ENCODE results near the gene CHTOP. TPM values are rescaled to one million over a fixed set of nuclear protein-coding genes. Genes with fewer than 3 reads are reported as not detected.

The CHTOP gene
- total and polyA plus RNA-seq, 3 donors from 2014 or later: 86.1 to 101 (median 87.8) TPM

- TF ChIP-seq POLR2A (IDR thresholded peaks at IDR 0.05): no peak
- TF ChIP-seq CTCF (IDR thresholded peaks at IDR 0.05): no peak
- 61 to 74% methylated on average over 12 of the region's 12 CpGs for WGBS, 2 donors
- Histone ChIP-seq H3K4me1 (peaks cover under 1% of the 10 kb centered on the region), H3K4me3 (no peak overlapping the region), H3K27ac (no peak overlapping the region), H3K36me3 (ENCODE audit: low read depth, missing control alignments) (no peaks in the 10 kb centered on the region), H3K27me3 (no peaks in the 10 kb centered on the region), H3K9me3 (no peaks in the 10 kb centered on the region)
- no peak for DNase-seq
- intact Hi-C loops (cut with DNase I; ENCODE audit: low total_unique reads): loop anchor here (5.0 kb wide), 1 partner anchor 62 kb away; no protein-coding TSS in a partner anchor
These were observed 51.0 kb downstream of the CHTOP start for GRCh38 chr1:153684892-153685291.

GRCh38 chr1:153685544-153686340, 51.9 kb downstream of the CHTOP start:
- no peak overlapping the region for H3K4me3 ChIP-seq
- no peaks in the 10 kb centered on the region for H3K9me3 ChIP-seq
- H3K36me3 ChIP-seq (ENCODE audit: low read depth, missing control alignments): no peaks in the 10 kb centered on the region
- intact Hi-C loops (cut with DNase I; ENCODE audit: low total_unique reads): no loop called here
- TF ChIP-seq CTCF (IDR thresholded peaks at IDR 0.05) (no peak), POLR2A (IDR thresholded peaks at IDR 0.05) (no peak)
- 87 to 88% methylated on average over 11 of the region's 11 CpGs for WGBS, 2 donors
- no peak overlapping the region for H3K27ac ChIP-seq
- no peaks in the 10 kb centered on the region for H3K4me1 ChIP-seq
- DNase-seq: no peak
- no peaks in the 10 kb centered on the region for H3K27me3 ChIP-seq

- WGBS, 2 donors: 91 to 93% methylated on average over 11 to 16 of the region's 16 CpGs
- H3K36me3 ChIP-seq (ENCODE audit: low read depth, missing control alignments): no peaks in the 10 kb centered on the region
- no peaks in the 10 kb centered on the region for H3K4me1 ChIP-seq
- H3K4me3 ChIP-seq: no peak overlapping the region
- H3K9me3 ChIP-seq: no peaks in the 10 kb centered on the region
- intact Hi-C loops (cut with DNase I; ENCODE audit: low total_unique reads): no loop called here
- H3K27me3 ChIP-seq: no peaks in the 10 kb centered on the region
- no peak for DNase-seq
- no peak overlapping the region for H3K27ac ChIP-seq
- TF ChIP-seq POLR2A (IDR thresholded peaks at IDR 0.05) (no peak), CTCF (IDR thresholded peaks at IDR 0.05) (no peak)
These were observed 53.7 kb downstream of the CHTOP start for GRCh38 chr1:153687346-153688125.

- no peaks in the 10 kb centered on the region for H3K36me3 ChIP-seq (ENCODE audit: low read depth, missing control alignments)
- H3K9me3 ChIP-seq: no peaks in the 10 kb centered on the region
- H3K4me3 ChIP-seq: no peak overlapping the region
- no peaks in the 10 kb centered on the region for H3K4me1 ChIP-seq
- TF ChIP-seq POLR2A (IDR thresholded peaks at IDR 0.05) (no peak), CTCF (IDR thresholded peaks at IDR 0.05) (no peak)
- H3K27me3 ChIP-seq: no peaks in the 10 kb centered on the region
- no peak overlapping the region for H3K27ac ChIP-seq
- intact Hi-C loops (cut with DNase I; ENCODE audit: low total_unique reads): no loop called here
- DNase-seq: no peak
- WGBS, 2 donors: 86 to 95% methylated on average over 7 of the region's 7 CpGs
These were observed 54.4 kb downstream of the CHTOP start for GRCh38 chr1:153688276-153688675.
